Ectodermal cell (in vitro differentiated cells): ENCODE results near the gene ANO10.

Experiments
- H3K27ac ChIP-seq: 2 replicates; pipeline ENCODE4 v1.7.0; 2013; ENCODE audit warnings: mild to moderate bottlenecking, low read depth, low read length; ENCODE audit not compliant: insufficient read depth, poor library complexity, severe bottlenecking
- H3K27me3 ChIP-seq: 2 replicates; pipeline ENCODE4 v1.7.0; 2013; ENCODE audit warnings: mild to moderate bottlenecking, low read length; ENCODE audit not compliant: insufficient read depth, control insufficient read depth, poor library complexity, severe bottlenecking
- H3K36me3 ChIP-seq: one replicate; pipeline ENCODE4 v1.7.0; 2013; ENCODE audit warnings: low read length; ENCODE audit not compliant: control insufficient read depth, insufficient read depth
- H3K4me1 ChIP-seq: one replicate; pipeline ENCODE4 v1.7.0; 2013; ENCODE audit warnings: low read length; ENCODE audit not compliant: control insufficient read depth, insufficient read depth
- H3K4me3 ChIP-seq: 2 replicates; pipeline ENCODE4 v1.7.0; 2013; ENCODE audit warnings: low read depth, low read length, control low read depth; ENCODE audit not compliant: insufficient read depth
- H3K9me3 ChIP-seq: 2 replicates; pipeline ENCODE4 v1.7.0; 2013; ENCODE audit warnings: mild to moderate bottlenecking, low read length, moderate library complexity; ENCODE audit not compliant: control insufficient read depth
- WGBS, 2 experiments: methylation state at CpG; one replicate each; pipeline ENCODE4 v1.1.7; 2013; ENCODE audit warnings: missing lambda C conversion rate in 2 of 2; 5-methylcytosine and 5-hydroxymethylcytosine counted together

ANO10 gene

DNA sequence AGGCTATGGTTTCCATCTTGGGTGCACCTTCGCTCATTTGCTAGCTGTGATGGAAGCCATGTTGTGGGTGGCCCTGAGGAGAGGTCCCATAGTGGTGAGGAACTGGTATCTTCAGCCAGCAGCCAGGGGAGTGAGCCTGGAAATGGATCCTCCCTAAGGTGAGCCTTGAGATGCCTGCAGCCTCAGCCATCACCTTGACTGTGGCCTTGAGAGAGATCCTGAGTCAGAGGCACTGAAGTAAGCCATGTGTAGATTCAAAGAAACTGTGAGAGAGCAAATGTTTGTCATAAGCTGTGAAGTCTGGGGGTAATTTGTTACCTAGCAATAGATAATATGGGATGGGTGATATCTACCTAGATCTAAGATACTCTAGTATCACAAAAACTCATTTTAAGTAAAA is 230.2 kb downstream of the ANO10 start:
- Histone ChIP-seq H3K4me3 (no peak overlapping the region), H3K36me3 (no peaks in the 10 kb centered on the region), H3K27ac (no peak overlapping the region), H3K4me1 (no peaks in the 10 kb centered on the region), H3K27me3 (no peaks in the 10 kb centered on the region), H3K9me3 (no peaks in the 10 kb centered on the region)
- 63 to 66% methylated on average over 1 of the region's 1 CpG for WGBS, 2 experiments

DNA sequence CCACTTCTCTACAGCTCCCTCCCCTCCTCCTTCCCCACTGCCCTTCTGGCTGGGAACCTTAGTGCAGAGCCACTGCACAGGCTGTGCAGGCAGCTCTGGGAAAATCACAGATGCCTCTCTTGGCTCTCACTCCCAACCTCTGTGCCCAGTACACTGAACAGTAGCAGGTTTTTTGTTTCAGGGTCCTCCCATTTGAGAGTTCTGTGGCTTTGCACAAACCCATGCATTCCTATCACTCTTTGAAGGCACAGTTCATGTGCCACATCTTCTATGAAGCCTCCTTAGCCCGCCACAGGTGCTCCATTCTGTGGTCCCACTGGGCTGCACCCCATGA is 231.6 kb downstream of the ANO10 start:
- Histone ChIP-seq H3K4me1 (no peaks in the 10 kb centered on the region), H3K27ac (no peak overlapping the region), H3K36me3 (no peaks in the 10 kb centered on the region), H3K9me3 (no peaks in the 10 kb centered on the region), H3K27me3 (no peaks in the 10 kb centered on the region), H3K4me3 (no peak overlapping the region)
- WGBS, 2 experiments, result 93 to 96% methylated on average over 1 of the region's 1 CpG

GRCh38 chr3:43389388-43390254 is 232.2 kb downstream of the ANO10 start:
- Histone ChIP-seq H3K4me3 (no peak overlapping the region), H3K27me3 (no peaks in the 10 kb centered on the region), H3K9me3 (peaks cover 2% of the 10 kb centered on the region), H3K27ac (no peak overlapping the region), H3K36me3 (no peaks in the 10 kb centered on the region), H3K4me1 (no peaks in the 10 kb centered on the region)
- 94 to 97% methylated on average over 10 of the region's 10 CpGs for WGBS, 2 experiments

DNA sequence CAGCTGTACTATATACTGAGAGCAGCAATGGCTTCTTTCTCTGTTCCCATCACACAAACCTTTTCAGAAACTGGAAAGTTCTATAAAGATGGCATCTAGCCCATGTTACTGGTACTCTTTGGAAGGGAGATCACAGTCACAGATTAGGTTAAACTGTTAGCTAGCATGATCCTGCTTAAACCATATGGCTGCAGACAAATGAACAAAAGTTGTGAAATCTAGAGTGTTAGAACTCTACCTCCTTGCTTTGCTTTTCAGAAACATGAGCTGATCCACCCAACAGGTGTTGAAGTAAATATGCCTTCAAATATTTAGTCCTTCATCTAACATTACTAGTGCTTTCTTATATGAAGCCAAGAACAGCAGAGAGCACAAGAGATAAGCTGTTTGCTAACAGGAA is 232.9 kb downstream of the ANO10 start:
- Histone ChIP-seq H3K36me3 (no peaks in the 10 kb centered on the region), H3K9me3 (peaks cover 2% of the 10 kb centered on the region), H3K4me1 (no peaks in the 10 kb centered on the region), H3K4me3 (no peak overlapping the region), H3K27ac (no peak overlapping the region), H3K27me3 (no peaks in the 10 kb centered on the region)

GRCh38 chr3:43388175-43388574 is 233.6 kb downstream of the ANO10 start:
- Histone ChIP-seq H3K27me3 (no peaks in the 10 kb centered on the region), H3K36me3 (no peaks in the 10 kb centered on the region), H3K4me3 (no peak overlapping the region), H3K27ac (no peak overlapping the region), H3K9me3 (peaks cover 2% of the 10 kb centered on the region), H3K4me1 (no peaks in the 10 kb centered on the region)
- WGBS, 2 experiments, result 83 to 95% methylated on average over 5 of the region's 5 CpGs

DNA sequence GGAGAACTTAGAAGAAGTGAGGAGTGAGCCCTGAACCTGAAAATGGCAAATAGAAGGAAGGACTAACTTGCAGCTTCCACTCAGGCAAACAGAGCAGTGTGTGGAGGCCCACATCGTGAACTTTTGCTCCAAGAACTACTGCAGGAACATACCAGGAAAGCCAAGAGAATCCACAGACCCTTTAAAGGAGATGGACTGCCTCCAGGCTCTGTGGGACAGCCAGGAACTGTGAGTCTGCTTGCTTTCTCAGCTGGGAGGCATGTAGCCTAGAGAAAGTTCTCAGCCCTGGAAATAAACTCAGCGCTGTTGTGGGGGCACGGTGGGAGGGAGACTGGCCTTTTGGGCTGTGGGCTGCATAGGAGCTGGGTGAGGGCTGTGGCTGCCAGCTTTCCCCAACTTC is 242.5 kb downstream of the ANO10 start:
- Histone ChIP-seq H3K4me3 (no peak overlapping the region), H3K27ac (no peak overlapping the region), H3K36me3 (no peaks in the 10 kb centered on the region), H3K4me1 (no peaks in the 10 kb centered on the region), H3K27me3 (no peaks in the 10 kb centered on the region), H3K9me3 (no peaks in the 10 kb centered on the region)
- WGBS, 2 experiments, result 85 to 89% methylated on average over 3 of the region's 3 CpGs

- Histone ChIP-seq H3K27me3 (no peaks in the 10 kb centered on the region), H3K4me3 (no peak overlapping the region), H3K4me1 (peaks cover 8% of the 10 kb centered on the region), H3K36me3 (no peaks in the 10 kb centered on the region), H3K27ac (no peak overlapping the region), H3K9me3 (no peaks in the 10 kb centered on the region)
- WGBS, 2 experiments, result 95 to 100% methylated on average over 2 of the region's 2 CpGs
Observed at GRCh38 chr3:43378066-43378935, 243.5 kb downstream of the ANO10 start.

DNA sequence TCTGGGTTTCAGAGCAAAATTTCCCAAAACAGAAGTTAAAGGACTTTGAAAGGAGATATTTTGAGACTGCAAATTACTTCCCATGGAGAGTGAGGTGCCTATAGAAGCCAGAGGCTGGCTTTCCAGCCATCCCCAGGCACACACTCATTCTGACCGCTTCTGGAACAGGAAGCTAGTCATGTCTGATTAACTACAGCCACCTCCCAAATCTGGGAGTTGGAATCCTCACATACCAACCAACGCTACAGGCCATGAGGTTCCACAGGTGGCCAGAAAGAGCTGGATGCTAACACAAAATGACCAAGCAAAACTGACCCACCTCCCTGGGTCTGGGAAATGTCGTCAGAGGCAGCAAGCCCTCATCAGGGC is 248.3 kb downstream of the ANO10 start:
- H3K27ac ChIP-seq, result no peak overlapping the region
- no peak overlapping the region for H3K4me3 ChIP-seq
- H3K4me1 ChIP-seq, result peaks cover 23% of the 10 kb centered on the region
- H3K36me3 ChIP-seq, result no peaks in the 10 kb centered on the region
- no peaks in the 10 kb centered on the region for H3K27me3 ChIP-seq
- no peaks in the 10 kb centered on the region for H3K9me3 ChIP-seq
- 86 to 92% methylated on average over 3 of the region's 3 CpGs for WGBS, 2 experiments

- Histone ChIP-seq H3K27me3 (no peaks in the 10 kb centered on the region), H3K9me3 (no peaks in the 10 kb centered on the region), H3K4me3 (no peak overlapping the region), H3K36me3 (no peaks in the 10 kb centered on the region), H3K4me1 (peaks cover 24% of the 10 kb centered on the region), H3K27ac (no peak overlapping the region)
- WGBS, 2 experiments, result 63 to 66% methylated on average over 11 of the region's 11 CpGs
Observed at GRCh38 chr3:43372809-43373559, 248.8 kb downstream of the ANO10 start.
